ENCODE data around the gene NELL1. TPM values are rescaled to one million over a fixed set of nuclear protein-coding genes. Genes with fewer than 3 reads are reported as not detected.

Gene NELL1
- total and polyA plus RNA-seq, 4 donors, result 11.0 to 57.9 (median 31.2) TPM

- H3K4me1 ChIP-seq (ENCODE audit: control insufficient read depth, insufficient read depth, low read length), result no peaks in the 10 kb centered on the region
- H3K4me3 ChIP-seq (ENCODE audit: low read depth, low read length), result no peak overlapping the region
- peaks cover 2% of the 10 kb centered on the region for H3K9me3 ChIP-seq (ENCODE audit: control insufficient read depth, insufficient read depth, low read length)
- no peaks in the 10 kb centered on the region for H3K36me3 ChIP-seq (ENCODE audit: control insufficient read depth, insufficient read depth, low read length)
- 100% methylated on average over 1 of the region's 1 CpG for WGBS (ENCODE audit: insufficient coverage)
- H3K27me3 ChIP-seq (ENCODE audit: control insufficient read depth, insufficient read depth, low read length), result no peaks in the 10 kb centered on the region
- no peak overlapping the region for H3K27ac ChIP-seq (ENCODE audit: low read depth, low read length)
- DNase-seq (ENCODE audit: low read depth in 4 of 6, low spot score in 6 of 6), result no peak
Measured at GRCh38 chr11:21301981-21302380, 632.6 kb downstream of the NELL1 start.

- DNase-seq (ENCODE audit: low read depth in 4 of 6, low spot score in 6 of 6), result no peak
- H3K36me3 ChIP-seq (ENCODE audit: control insufficient read depth, insufficient read depth, low read length), result no peaks in the 10 kb centered on the region
- no peaks in the 10 kb centered on the region for H3K4me1 ChIP-seq (ENCODE audit: control insufficient read depth, insufficient read depth, low read length)
- WGBS (ENCODE audit: insufficient coverage), result 80% methylated on average over 1 of the region's 4 CpGs
- no peak overlapping the region for H3K4me3 ChIP-seq (ENCODE audit: low read depth, low read length)
- no peaks in the 10 kb centered on the region for H3K27me3 ChIP-seq (ENCODE audit: control insufficient read depth, insufficient read depth, low read length)
- H3K27ac ChIP-seq (ENCODE audit: low read depth, low read length), result no peak overlapping the region
- peaks cover 2% of the 10 kb centered on the region for H3K9me3 ChIP-seq (ENCODE audit: control insufficient read depth, insufficient read depth, low read length)
Measured at GRCh38 chr11:21306739-21307358, 637.5 kb downstream of the NELL1 start.

- Histone ChIP-seq H3K27me3 (ENCODE audit: control insufficient read depth, insufficient read depth, low read length) (no peaks in the 10 kb centered on the region), H3K4me3 (ENCODE audit: low read depth, low read length) (no peak overlapping the region), H3K36me3 (ENCODE audit: control insufficient read depth, insufficient read depth, low read length) (no peaks in the 10 kb centered on the region), H3K27ac (ENCODE audit: low read depth, low read length) (no peak overlapping the region), H3K4me1 (ENCODE audit: control insufficient read depth, insufficient read depth, low read length) (no peaks in the 10 kb centered on the region), H3K9me3 (ENCODE audit: control insufficient read depth, insufficient read depth, low read length) (no peaks in the 10 kb centered on the region)
- DNase-seq (ENCODE audit: low read depth in 4 of 6, low spot score in 6 of 6), result no peak
- WGBS (ENCODE audit: insufficient coverage), result 75% methylated on average over 2 of the region's 4 CpGs
Measured at GRCh38 chr11:21307874-21308273, 638.5 kb downstream of the NELL1 start.

GRCh38 chr11:21316591-21316990 is 647.2 kb downstream of the NELL1 start:
- H3K36me3 ChIP-seq (ENCODE audit: control insufficient read depth, insufficient read depth, low read length), result no peaks in the 10 kb centered on the region
- no peaks in the 10 kb centered on the region for H3K4me1 ChIP-seq (ENCODE audit: control insufficient read depth, insufficient read depth, low read length)
- WGBS (ENCODE audit: insufficient coverage), result no CpG with 5 or more reads among the region's 1 CpG
- no peak for DNase-seq (ENCODE audit: low read depth in 4 of 6, low spot score in 6 of 6)
- no peak overlapping the region for H3K27ac ChIP-seq (ENCODE audit: low read depth, low read length)
- no peaks in the 10 kb centered on the region for H3K9me3 ChIP-seq (ENCODE audit: control insufficient read depth, insufficient read depth, low read length)
- no peaks in the 10 kb centered on the region for H3K27me3 ChIP-seq (ENCODE audit: control insufficient read depth, insufficient read depth, low read length)
- H3K4me3 ChIP-seq (ENCODE audit: low read depth, low read length), result no peak overlapping the region

GRCh38 chr11:21321072-21321471 is 651.7 kb downstream of the NELL1 start:
- H3K4me1 ChIP-seq (ENCODE audit: control insufficient read depth, insufficient read depth, low read length), result no peaks in the 10 kb centered on the region
- no peaks in the 10 kb centered on the region for H3K9me3 ChIP-seq (ENCODE audit: control insufficient read depth, insufficient read depth, low read length)
- no CpG with 5 or more reads among the region's 2 CpGs for WGBS (ENCODE audit: insufficient coverage)
- H3K27me3 ChIP-seq (ENCODE audit: control insufficient read depth, insufficient read depth, low read length), result no peaks in the 10 kb centered on the region
- DNase-seq (ENCODE audit: low read depth in 4 of 6, low spot score in 6 of 6), result peak in 1 of 6 donors; percentile 71
- no peak overlapping the region for H3K27ac ChIP-seq (ENCODE audit: low read depth, low read length)
- no peaks in the 10 kb centered on the region for H3K36me3 ChIP-seq (ENCODE audit: control insufficient read depth, insufficient read depth, low read length)
- no peak overlapping the region for H3K4me3 ChIP-seq (ENCODE audit: low read depth, low read length)

GRCh38 chr11:21321530-21321929 is 652.1 kb downstream of the NELL1 start:
- no peak for DNase-seq (ENCODE audit: low read depth in 4 of 6, low spot score in 6 of 6)
- Histone ChIP-seq H3K9me3 (ENCODE audit: control insufficient read depth, insufficient read depth, low read length) (no peaks in the 10 kb centered on the region), H3K4me3 (ENCODE audit: low read depth, low read length) (no peak overlapping the region), H3K27me3 (ENCODE audit: control insufficient read depth, insufficient read depth, low read length) (no peaks in the 10 kb centered on the region), H3K27ac (ENCODE audit: low read depth, low read length) (no peak overlapping the region), H3K36me3 (ENCODE audit: control insufficient read depth, insufficient read depth, low read length) (no peaks in the 10 kb centered on the region), H3K4me1 (ENCODE audit: control insufficient read depth, insufficient read depth, low read length) (no peaks in the 10 kb centered on the region)
- no CpG with 5 or more reads among the region's 1 CpG for WGBS (ENCODE audit: insufficient coverage)

GRCh38 chr11:21323617-21324016 is 654.2 kb downstream of the NELL1 start:
- no CpG with 5 or more reads among the region's 2 CpGs for WGBS (ENCODE audit: insufficient coverage)
- Histone ChIP-seq H3K27me3 (ENCODE audit: control insufficient read depth, insufficient read depth, low read length) (no peaks in the 10 kb centered on the region), H3K4me3 (ENCODE audit: low read depth, low read length) (no peak overlapping the region), H3K36me3 (ENCODE audit: control insufficient read depth, insufficient read depth, low read length) (no peaks in the 10 kb centered on the region), H3K27ac (ENCODE audit: low read depth, low read length) (no peak overlapping the region), H3K9me3 (ENCODE audit: control insufficient read depth, insufficient read depth, low read length) (no peaks in the 10 kb centered on the region), H3K4me1 (ENCODE audit: control insufficient read depth, insufficient read depth, low read length) (no peaks in the 10 kb centered on the region)
- DNase-seq (ENCODE audit: low read depth in 4 of 6, low spot score in 6 of 6), result no peak

- no peaks in the 10 kb centered on the region for H3K27me3 ChIP-seq (ENCODE audit: control insufficient read depth, insufficient read depth, low read length)
- H3K27ac ChIP-seq (ENCODE audit: low read depth, low read length), result no peak overlapping the region
- WGBS (ENCODE audit: insufficient coverage), result 80% methylated on average over 2 of the region's 2 CpGs
- H3K4me1 ChIP-seq (ENCODE audit: control insufficient read depth, insufficient read depth, low read length), result no peaks in the 10 kb centered on the region
- no peak overlapping the region for H3K4me3 ChIP-seq (ENCODE audit: low read depth, low read length)
- DNase-seq (ENCODE audit: low read depth in 4 of 6, low spot score in 6 of 6), result no peak
- H3K36me3 ChIP-seq (ENCODE audit: control insufficient read depth, insufficient read depth, low read length), result no peaks in the 10 kb centered on the region
- H3K9me3 ChIP-seq (ENCODE audit: control insufficient read depth, insufficient read depth, low read length), result no peaks in the 10 kb centered on the region
Measured at GRCh38 chr11:21343204-21343603, 673.8 kb downstream of the NELL1 start.

- Histone ChIP-seq H3K4me1 (ENCODE audit: control insufficient read depth, insufficient read depth, low read length) (no peaks in the 10 kb centered on the region), H3K4me3 (ENCODE audit: low read depth, low read length) (no peak overlapping the region), H3K9me3 (ENCODE audit: control insufficient read depth, insufficient read depth, low read length) (no peaks in the 10 kb centered on the region), H3K27me3 (ENCODE audit: control insufficient read depth, insufficient read depth, low read length) (no peaks in the 10 kb centered on the region), H3K27ac (ENCODE audit: low read depth, low read length) (no peak overlapping the region), H3K36me3 (ENCODE audit: control insufficient read depth, insufficient read depth, low read length) (no peaks in the 10 kb centered on the region)
- no peak for DNase-seq (ENCODE audit: low read depth in 4 of 6, low spot score in 6 of 6)
Measured at GRCh38 chr11:21346361-21346760, 677.0 kb downstream of the NELL1 start.

GRCh38 chr11:21350613-21351012 is 681.2 kb downstream of the NELL1 start:
- Histone ChIP-seq H3K9me3 (ENCODE audit: control insufficient read depth, insufficient read depth, low read length) (no peaks in the 10 kb centered on the region), H3K4me1 (ENCODE audit: control insufficient read depth, insufficient read depth, low read length) (no peaks in the 10 kb centered on the region), H3K4me3 (ENCODE audit: low read depth, low read length) (no peak overlapping the region), H3K27me3 (ENCODE audit: control insufficient read depth, insufficient read depth, low read length) (no peaks in the 10 kb centered on the region), H3K36me3 (ENCODE audit: control insufficient read depth, insufficient read depth, low read length) (no peaks in the 10 kb centered on the region), H3K27ac (ENCODE audit: low read depth, low read length) (no peak overlapping the region)
- no CpG with 5 or more reads among the region's 2 CpGs for WGBS (ENCODE audit: insufficient coverage)
- no peak for DNase-seq (ENCODE audit: low read depth in 4 of 6, low spot score in 6 of 6)

All from spinal cord (tissue), 10 donors.